Activated B cell treated with CpG ODN at 0.5 μM for 24 hours (primary cell): Measurements from ENCODE around the gene SEMA6B. TPM values are rescaled to one million over a fixed set of nuclear protein-coding genes. Genes with fewer than 3 reads are reported as not detected.

Experiments used
- ATAC-seq: fragments of 200-7000 bp; cut with Tn5 transposase; one replicate; pipeline ENCODE4 v1.10.0; 2021; ENCODE audit warnings: low read depth, mild to moderate bottlenecking, moderate library complexity
- CTCF ChIA-PET: fragments of 350-600 bp; sonication (Branson Sonifier 250); formaldehyde crosslinking; loops from one replicate; lab custom pipeline; 2021; ENCODE audit warnings: antibody characterized with exemption; lab: Charles Lee
- POLR2A ChIA-PET: fragments of 350-600 bp; sonication (Branson Sonifier 250); formaldehyde crosslinking; loops from one replicate; lab custom pipeline; 2021; ENCODE audit warnings: antibody characterized with exemption; lab: Charles Lee
- DNase-seq: peaks from one replicate; pipeline ENCODE4 v3.0.0; 2022
- H3K27ac Mint-ChIP-seq: one replicate; pipeline ENCODE4 v1.8.0; 2020; ENCODE audit warnings: mixed read lengths
- H3K27me3 Mint-ChIP-seq: one replicate; pipeline ENCODE4 v1.8.0; 2021; ENCODE audit warnings: mixed read lengths
- H3K36me3 Mint-ChIP-seq: one replicate; pipeline ENCODE4 v1.8.0; 2021; ENCODE audit warnings: low read depth, mixed read lengths
- H3K4me1 Mint-ChIP-seq: one replicate; pipeline ENCODE4 v1.8.0; 2021; ENCODE audit warnings: mixed read lengths
- H3K4me3 Mint-ChIP-seq: one replicate; pipeline ENCODE4 v1.8.0; 2020; ENCODE audit warnings: mild to moderate bottlenecking, mixed read lengths
- H3K9me3 Mint-ChIP-seq: one replicate; pipeline ENCODE4 v1.8.0; 2020; ENCODE audit warnings: mixed read lengths
- intact Hi-C: fragments of 100-400 bp; cut with micrococcal nuclease; formaldehyde crosslinking; loops from one replicate; pipeline ENCODE4 v1.15.1; 2024
- total RNA-seq: library from RNA; stranded (reverse); gene quantifications from 2 replicates; pipeline ENCODE4 v1.2.3, GENCODE V29; 2022
- TF ChIP-seq, protein P1 (sequence below): fragments of 200-600 bp; IDR thresholded peaks from one replicate; pipeline ENCODE4 v1.8.0; 2022; ENCODE audit warnings: antibody characterized with exemption, mild to moderate bottlenecking

The SEMA6B gene
- total RNA-seq, 1 donor from 2014 or later = 0.11 TPM

DNA sequence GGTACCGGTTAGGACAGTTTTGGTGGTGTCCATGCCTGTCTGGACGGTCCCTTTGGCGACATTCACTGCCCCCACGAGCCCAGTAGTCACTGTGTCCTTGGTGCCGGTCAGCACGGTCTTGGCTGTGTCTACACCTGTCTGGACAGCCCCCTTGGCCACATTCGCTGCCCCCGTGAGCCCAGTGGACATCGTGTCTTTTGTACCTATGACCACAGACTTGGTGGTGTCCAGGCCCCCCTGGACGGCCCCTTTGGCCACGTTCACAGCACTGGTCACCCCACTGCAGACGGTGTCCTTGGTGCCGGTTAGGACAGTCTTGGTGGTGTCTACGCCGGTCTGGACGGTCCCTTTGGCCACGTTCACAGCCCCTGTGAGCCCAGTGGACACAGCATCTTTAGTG, 47.4 kb downstream of the SEMA6B start:
- ATAC-seq (no peak), DNase-seq (no peak)
- H3K36me3 Mint-ChIP-seq = no peaks in the 10 kb centered on the region
- ChIA-PET POLR2A (no interaction called here), CTCF (no interaction called here)
- no peaks in the 10 kb centered on the region for H3K9me3 Mint-ChIP-seq
- intact Hi-C loops = no loop called here
- no peak overlapping the region for H3K27ac Mint-ChIP-seq
- TF ChIP-seq, protein P1, sequence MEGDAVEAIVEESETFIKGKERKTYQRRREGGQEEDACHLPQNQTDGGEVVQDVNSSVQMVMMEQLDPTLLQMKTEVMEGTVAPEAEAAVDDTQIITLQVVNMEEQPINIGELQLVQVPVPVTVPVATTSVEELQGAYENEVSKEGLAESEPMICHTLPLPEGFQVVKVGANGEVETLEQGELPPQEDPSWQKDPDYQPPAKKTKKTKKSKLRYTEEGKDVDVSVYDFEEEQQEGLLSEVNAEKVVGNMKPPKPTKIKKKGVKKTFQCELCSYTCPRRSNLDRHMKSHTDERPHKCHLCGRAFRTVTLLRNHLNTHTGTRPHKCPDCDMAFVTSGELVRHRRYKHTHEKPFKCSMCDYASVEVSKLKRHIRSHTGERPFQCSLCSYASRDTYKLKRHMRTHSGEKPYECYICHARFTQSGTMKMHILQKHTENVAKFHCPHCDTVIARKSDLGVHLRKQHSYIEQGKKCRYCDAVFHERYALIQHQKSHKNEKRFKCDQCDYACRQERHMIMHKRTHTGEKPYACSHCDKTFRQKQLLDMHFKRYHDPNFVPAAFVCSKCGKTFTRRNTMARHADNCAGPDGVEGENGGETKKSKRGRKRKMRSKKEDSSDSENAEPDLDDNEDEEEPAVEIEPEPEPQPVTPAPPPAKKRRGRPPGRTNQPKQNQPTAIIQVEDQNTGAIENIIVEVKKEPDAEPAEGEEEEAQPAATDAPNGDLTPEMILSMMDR = no peak
- no peaks in the 10 kb centered on the region for H3K4me1 Mint-ChIP-seq
- H3K27me3 Mint-ChIP-seq = peaks cover 3% of the 10 kb centered on the region
- no peak overlapping the region for H3K4me3 Mint-ChIP-seq

DNA sequence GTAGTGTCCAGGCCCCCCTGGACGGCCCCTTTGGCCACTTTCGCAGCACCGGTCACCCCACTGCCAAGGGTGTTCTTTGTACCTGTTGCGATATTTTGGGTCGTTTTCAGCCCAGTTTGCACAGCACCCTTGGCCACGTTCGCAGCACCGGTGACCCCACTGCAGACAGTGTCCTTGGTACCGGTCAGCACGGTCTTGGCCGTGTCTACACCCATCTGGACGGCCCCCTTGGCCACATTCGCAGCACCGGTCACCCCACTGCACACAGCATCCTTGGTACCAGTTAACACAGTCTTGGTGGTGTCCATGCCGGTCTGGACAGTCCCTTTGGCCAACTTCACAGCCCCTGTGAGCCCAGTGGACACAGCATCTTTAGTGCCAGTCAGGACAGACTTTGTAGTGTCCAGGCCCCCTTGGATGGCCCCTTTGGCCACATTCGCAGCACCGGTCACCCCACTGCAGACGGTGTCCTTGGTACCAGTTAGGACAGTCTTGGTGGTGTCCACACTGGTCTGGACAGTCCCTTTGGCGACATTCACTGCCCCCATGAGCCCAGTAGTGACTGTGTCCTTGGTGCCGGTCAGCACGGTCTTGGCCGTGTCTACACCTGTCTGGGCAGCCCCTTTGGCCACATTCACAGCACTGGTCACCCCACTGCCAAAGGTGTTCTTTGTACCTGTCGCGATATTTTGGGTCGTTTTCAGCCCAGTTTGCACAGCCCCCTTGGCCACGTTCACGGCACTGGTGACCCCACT, 48.0 kb downstream of the SEMA6B start:
- intact Hi-C loops = no loop called here
- no peak for ATAC-seq

DNA sequence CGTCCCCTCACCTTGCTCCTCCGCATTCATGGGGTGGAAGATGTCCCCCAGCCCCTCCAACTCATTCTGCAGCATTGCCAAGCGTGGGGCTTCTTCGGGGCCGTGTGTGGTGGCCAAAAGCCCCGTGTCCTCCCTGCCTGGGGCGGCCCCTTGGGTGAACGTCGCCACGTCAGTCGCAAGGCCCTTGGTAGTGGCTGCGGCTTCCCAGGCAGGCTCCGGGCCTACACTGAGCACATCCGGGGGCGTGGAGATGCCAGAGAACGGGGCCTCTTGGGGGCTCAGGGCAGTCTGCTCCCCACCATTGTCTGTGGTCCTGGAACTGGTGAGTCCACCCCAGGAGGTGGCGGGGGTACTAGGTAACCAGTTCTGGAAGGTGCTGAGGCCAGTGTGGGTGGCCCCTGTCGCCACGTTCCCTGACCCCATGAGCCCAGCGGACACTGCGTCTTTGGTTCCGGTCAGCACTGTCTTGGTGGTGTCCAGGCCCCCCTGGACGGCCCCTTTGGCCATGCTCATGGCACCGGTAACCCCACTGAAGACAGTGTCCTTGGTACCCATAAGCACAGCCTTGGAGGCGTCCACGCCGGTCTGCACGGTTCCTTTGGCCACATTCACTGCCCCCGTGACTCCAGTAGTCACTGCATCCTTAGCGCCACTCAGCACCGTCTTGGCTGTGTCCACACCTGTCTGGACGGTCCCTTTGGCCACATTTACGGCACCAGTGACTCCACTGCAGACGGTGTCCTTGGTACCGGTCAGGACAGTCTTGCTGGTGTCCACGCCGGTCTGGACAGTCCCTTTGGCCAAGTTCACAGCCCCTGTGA, 48.8 kb downstream of the SEMA6B start:
- no peak overlapping the region for H3K4me3 Mint-ChIP-seq
- ChIA-PET CTCF (no interaction called here), POLR2A (no interaction called here)
- intact Hi-C loops = no loop called here
- no peaks in the 10 kb centered on the region for H3K9me3 Mint-ChIP-seq
- DNase-seq (no peak), ATAC-seq (no peak)
- H3K27me3 Mint-ChIP-seq = peaks cover 3% of the 10 kb centered on the region
- TF ChIP-seq, protein P1 = no peak
- peaks cover 8% of the 10 kb centered on the region for H3K36me3 Mint-ChIP-seq
- H3K4me1 Mint-ChIP-seq = no peaks in the 10 kb centered on the region
- H3K27ac Mint-ChIP-seq = no peak overlapping the region

More for the DNA sequence above, 48.0 kb downstream of the SEMA6B start:
- ChIA-PET CTCF (no interaction called here), POLR2A (no interaction called here)
- Mint-ChIP-seq H3K4me1 (no peaks in the 10 kb centered on the region), H3K9me3 (no peaks in the 10 kb centered on the region), H3K27me3 (peaks cover 3% of the 10 kb centered on the region), H3K27ac (no peak overlapping the region), H3K36me3 (no peaks in the 10 kb centered on the region), H3K4me3 (no peak overlapping the region)
- TF ChIP-seq, protein P1 = no peak
- DNase-seq = no peak

DNA sequence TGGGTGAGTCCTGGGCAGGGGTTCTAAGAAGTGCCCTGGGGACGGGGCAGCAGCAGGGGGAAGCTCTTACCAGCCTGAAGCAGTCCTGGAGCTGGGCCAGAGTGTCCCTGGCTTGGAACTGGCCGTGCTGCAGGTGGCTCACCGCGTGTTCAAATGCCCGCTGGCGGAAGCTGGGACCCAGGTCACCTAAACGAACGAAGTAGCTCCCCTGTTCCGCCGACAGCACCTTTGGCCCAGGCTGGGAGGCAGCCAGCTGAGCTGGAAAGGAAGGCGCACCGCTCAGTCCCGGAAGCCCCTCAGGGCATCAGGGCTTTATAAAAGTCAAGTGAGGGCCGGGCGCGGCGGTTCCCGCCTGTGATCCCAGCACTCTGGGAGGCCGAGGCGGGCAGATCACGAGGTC, 50.8 kb downstream of the SEMA6B start:
- ATAC-seq (no peak), DNase-seq (no peak)
- POLR2A ChIA-PET = no interaction called here
- TF ChIP-seq, protein P1 = no peak
- Mint-ChIP-seq H3K27me3 (no peaks in the 10 kb centered on the region), H3K27ac (no peak overlapping the region), H3K36me3 (peaks cover 13% of the 10 kb centered on the region), H3K4me1 (no peaks in the 10 kb centered on the region), H3K4me3 (no peak overlapping the region), H3K9me3 (no peaks in the 10 kb centered on the region)
- CTCF ChIA-PET = no interaction called here
- intact Hi-C loops = no loop called here

DNA sequence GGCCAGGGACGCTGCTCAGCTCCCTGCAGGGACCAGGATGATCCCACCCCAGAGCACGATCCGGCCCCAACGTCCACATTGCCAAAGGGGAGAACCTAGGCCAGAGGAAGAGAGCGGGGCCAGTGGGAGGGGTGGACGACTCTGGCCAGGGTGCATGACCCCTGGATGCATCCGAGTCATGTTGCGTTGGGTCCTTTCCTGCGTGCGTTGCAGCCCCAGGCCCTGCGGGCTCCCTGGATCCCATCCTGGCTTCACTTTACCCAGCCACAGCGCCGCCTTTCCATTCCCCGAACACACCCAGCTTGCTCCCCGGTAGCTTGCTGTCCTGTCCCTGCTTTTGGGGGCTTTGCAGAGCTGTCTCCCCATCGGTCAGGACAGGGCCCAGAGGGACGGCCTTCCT, 51.7 kb downstream of the SEMA6B start:
- intact Hi-C loops = no loop called here
- no peaks in the 10 kb centered on the region for H3K4me1 Mint-ChIP-seq
- no peaks in the 10 kb centered on the region for H3K9me3 Mint-ChIP-seq
- TF ChIP-seq, protein P1 = no peak
- POLR2A ChIA-PET = no interaction called here
- no peak for DNase-seq
- no peak for ATAC-seq
- H3K36me3 Mint-ChIP-seq = peaks cover 13% of the 10 kb centered on the region
- H3K27me3 Mint-ChIP-seq = no peaks in the 10 kb centered on the region
- no peak overlapping the region for H3K4me3 Mint-ChIP-seq
- no peak overlapping the region for H3K27ac Mint-ChIP-seq
- CTCF ChIA-PET = no interaction called here
